Measurements from ENCODE around the gene GBP1. TPM values are rescaled to one million over a fixed set of nuclear protein-coding genes. Genes with fewer than 3 reads are reported as not detected.
"Not testable (repeated sequence)": the region's sequence is repeated elsewhere in the genome, so short reads cannot be mapped to it uniquely, and the experiment has no call there.

Gene GBP1
- total and polyA plus RNA-seq, 2 donors (not counting 1 experiment from before 2014, with no cell fraction given), result 4.7 to 9.4 TPM

GRCh38 chr1:89022167-89022959 is 42.6 kb downstream of the GBP1 start, which contains the start of gene GBP3:
Gene GBP3, minus strand, starts transcription at chr1:89022866. Its CDS starts 2,145 bp downstream, at chr1:89020721.
- WGBS (ENCODE audit: insufficient coverage), result 0% methylated on average over 1 of the region's 5 CpGs
- Histone ChIP-seq H3K36me3 (replicated peaks in 1 of 2; ENCODE audit: control extremely low read depth in 1 of 2, control insufficient read depth in 1 of 2, extremely low read depth in 1 of 2, insufficient read depth in 2 of 2, low read length in 1 of 2) (peaks cover 0 to 21% of the 10 kb centered on the region in 2 experiments), H3K4me3 (ENCODE audit: control extremely low read depth in 1 of 5, extremely low read depth in 1 of 5, insufficient read depth in 1 of 5, low read depth in 2 of 5, low read length in 4 of 5) (peak within 1 kb of the TSS; percentile 62 to 87 (median 77)), H2AFZ (ENCODE audit: insufficient read depth, low read depth, low read length, poor library complexity, severe bottlenecking) (peak within 1 kb of the TSS; percentile 87), H3K27me3 (replicated peaks in 1 of 4; ENCODE audit: control extremely low read depth in 1 of 4, control insufficient read depth in 3 of 4, insufficient read depth in 4 of 4, low read length in 3 of 4) (no peaks in the 10 kb centered on the region), H3K4me1 (ENCODE audit: control insufficient read depth in 2 of 2, insufficient read depth in 2 of 2, low read length in 2 of 2) (peaks cover 13% of the 10 kb centered on the region in 2 donors), H3K79me2 (ENCODE audit: control insufficient read depth, insufficient read depth, low read length) (peaks cover 39% of the 10 kb centered on the region), H3K9me3 (ENCODE audit: control extremely low read depth in 1 of 3, control insufficient read depth in 2 of 3, insufficient read depth in 1 of 3, low read length in 2 of 3) (peaks cover 0 to 3% (median 1%) of the 10 kb centered on the region in 3 donors), H3K4me2 (replicated peaks; ENCODE audit: low read depth, low read length, poor library complexity, severe bottlenecking) (peak within 1 kb of the TSS; percentile 74), H3K27ac (ENCODE audit: low read length in 2 of 2) (peak within 1 kb of the TSS; percentile 72 to 87), H4K20me1 (ENCODE audit: control insufficient read depth, insufficient read depth, low read length, poor library complexity, severe bottlenecking) (no peaks in the 10 kb centered on the region), H3K9ac (ENCODE audit: low read length) (peak within 1 kb of the TSS; percentile 85)
- Mint-ChIP-seq H3K4me1 (peaks cover 41% of the 10 kb centered on the region), H3K4me3 (peak within 1 kb of the TSS; percentile 90), H3K9me3 (ENCODE audit: insufficient read depth) (peaks cover 5% of the 10 kb centered on the region), H3K27me3 (no peaks in the 10 kb centered on the region), H3K27ac (peak within 1 kb of the TSS; percentile 89)
- intact Hi-C loops (cut with micrococcal nuclease), result loop anchor here (5.0 kb wide), 1 partner anchor 40 kb away; no protein-coding TSS in a partner anchor
- ChIA-PET CTCF (interaction anchor here (0.6 to 3.1 kb wide), 8 partner anchors 12 to 336 kb away, joined by 3 to 12 read pairs (median 6); no protein-coding TSS in a partner anchor), POLR2A (interaction anchor here (0.7 kb wide), 1 partner anchor 252 kb away, joined by 3 read pairs; no protein-coding TSS in a partner anchor)
- DNase-seq (peak; percentile 65), ATAC-seq (ENCODE audit: low read depth) (peak; percentile 68)
- TF ChIP-seq, protein P1, sequence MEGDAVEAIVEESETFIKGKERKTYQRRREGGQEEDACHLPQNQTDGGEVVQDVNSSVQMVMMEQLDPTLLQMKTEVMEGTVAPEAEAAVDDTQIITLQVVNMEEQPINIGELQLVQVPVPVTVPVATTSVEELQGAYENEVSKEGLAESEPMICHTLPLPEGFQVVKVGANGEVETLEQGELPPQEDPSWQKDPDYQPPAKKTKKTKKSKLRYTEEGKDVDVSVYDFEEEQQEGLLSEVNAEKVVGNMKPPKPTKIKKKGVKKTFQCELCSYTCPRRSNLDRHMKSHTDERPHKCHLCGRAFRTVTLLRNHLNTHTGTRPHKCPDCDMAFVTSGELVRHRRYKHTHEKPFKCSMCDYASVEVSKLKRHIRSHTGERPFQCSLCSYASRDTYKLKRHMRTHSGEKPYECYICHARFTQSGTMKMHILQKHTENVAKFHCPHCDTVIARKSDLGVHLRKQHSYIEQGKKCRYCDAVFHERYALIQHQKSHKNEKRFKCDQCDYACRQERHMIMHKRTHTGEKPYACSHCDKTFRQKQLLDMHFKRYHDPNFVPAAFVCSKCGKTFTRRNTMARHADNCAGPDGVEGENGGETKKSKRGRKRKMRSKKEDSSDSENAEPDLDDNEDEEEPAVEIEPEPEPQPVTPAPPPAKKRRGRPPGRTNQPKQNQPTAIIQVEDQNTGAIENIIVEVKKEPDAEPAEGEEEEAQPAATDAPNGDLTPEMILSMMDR (IDR thresholded peaks at IDR 0.05), result no peak
- no peak for TF ChIP-seq EZH2 (IDR thresholded peaks at IDR 0.05; ENCODE audit: borderline replicate concordance, insufficient read depth, low read depth, low read length, poor library complexity, severe bottlenecking)

GRCh38 chr1:89018318-89018717 is 46.7 kb downstream of the GBP1 start:
- H3K4me1 Mint-ChIP-seq, result peaks cover 43% of the 10 kb centered on the region
- H3K4me3 Mint-ChIP-seq, result not testable (repeated sequence)

More at GRCh38 chr1:89018318-89018717, 46.7 kb downstream of the GBP1 start:
- H3K4me3 ChIP-seq (ENCODE audit: control extremely low read depth in 1 of 5, extremely low read depth in 1 of 5, insufficient read depth in 1 of 5, low read depth in 2 of 5, low read length in 4 of 5); H3K9me3 ChIP-seq (ENCODE audit: control extremely low read depth in 1 of 3, control insufficient read depth in 2 of 3, insufficient read depth in 1 of 3, low read length in 2 of 3); intact Hi-C loops (cut with micrococcal nuclease); ATAC-seq (ENCODE audit: low read depth); H3K27ac ChIP-seq (ENCODE audit: low read length in 2 of 2); H3K4me2 ChIP-seq (replicated peaks; ENCODE audit: low read depth, low read length, poor library complexity, severe bottlenecking); CTCF ChIA-PET; H3K27me3 Mint-ChIP-seq; H3K27ac Mint-ChIP-seq; H4K20me1 ChIP-seq (ENCODE audit: control insufficient read depth, insufficient read depth, low read length, poor library complexity, severe bottlenecking); DNase-seq; H2AFZ ChIP-seq (ENCODE audit: insufficient read depth, low read depth, low read length, poor library complexity, severe bottlenecking); POLR2A ChIA-PET; H3K9ac ChIP-seq (ENCODE audit: low read length); H3K9me3 Mint-ChIP-seq (ENCODE audit: insufficient read depth); H3K27me3 ChIP-seq (replicated peaks in 1 of 4; ENCODE audit: control extremely low read depth in 1 of 4, control insufficient read depth in 3 of 4, insufficient read depth in 4 of 4, low read length in 3 of 4): not testable (repeated sequence)
- Histone ChIP-seq H3K4me1 (ENCODE audit: control insufficient read depth in 2 of 2, insufficient read depth in 2 of 2, low read length in 2 of 2) (peaks cover 13% of the 10 kb centered on the region in 2 donors), H3K79me2 (ENCODE audit: control insufficient read depth, insufficient read depth, low read length) (peaks cover 39% of the 10 kb centered on the region), H3K36me3 (replicated peaks in 1 of 2; ENCODE audit: control extremely low read depth in 1 of 2, control insufficient read depth in 1 of 2, extremely low read depth in 1 of 2, insufficient read depth in 2 of 2, low read length in 1 of 2) (peaks cover 4 to 46% of the 10 kb centered on the region in 2 experiments)
- WGBS (ENCODE audit: insufficient coverage), result 100% methylated on average over 1 of the region's 3 CpGs
